Measurements from ENCODE around the gene DBN1. TPM values are rescaled to one million over a fixed set of nuclear protein-coding genes. Genes with fewer than 3 reads are reported as not detected.

Gene DBN1
- total RNA-seq, 3 donors from 2014 or later = 12.1 to 61.8 (median 17.2) TPM

DNA sequence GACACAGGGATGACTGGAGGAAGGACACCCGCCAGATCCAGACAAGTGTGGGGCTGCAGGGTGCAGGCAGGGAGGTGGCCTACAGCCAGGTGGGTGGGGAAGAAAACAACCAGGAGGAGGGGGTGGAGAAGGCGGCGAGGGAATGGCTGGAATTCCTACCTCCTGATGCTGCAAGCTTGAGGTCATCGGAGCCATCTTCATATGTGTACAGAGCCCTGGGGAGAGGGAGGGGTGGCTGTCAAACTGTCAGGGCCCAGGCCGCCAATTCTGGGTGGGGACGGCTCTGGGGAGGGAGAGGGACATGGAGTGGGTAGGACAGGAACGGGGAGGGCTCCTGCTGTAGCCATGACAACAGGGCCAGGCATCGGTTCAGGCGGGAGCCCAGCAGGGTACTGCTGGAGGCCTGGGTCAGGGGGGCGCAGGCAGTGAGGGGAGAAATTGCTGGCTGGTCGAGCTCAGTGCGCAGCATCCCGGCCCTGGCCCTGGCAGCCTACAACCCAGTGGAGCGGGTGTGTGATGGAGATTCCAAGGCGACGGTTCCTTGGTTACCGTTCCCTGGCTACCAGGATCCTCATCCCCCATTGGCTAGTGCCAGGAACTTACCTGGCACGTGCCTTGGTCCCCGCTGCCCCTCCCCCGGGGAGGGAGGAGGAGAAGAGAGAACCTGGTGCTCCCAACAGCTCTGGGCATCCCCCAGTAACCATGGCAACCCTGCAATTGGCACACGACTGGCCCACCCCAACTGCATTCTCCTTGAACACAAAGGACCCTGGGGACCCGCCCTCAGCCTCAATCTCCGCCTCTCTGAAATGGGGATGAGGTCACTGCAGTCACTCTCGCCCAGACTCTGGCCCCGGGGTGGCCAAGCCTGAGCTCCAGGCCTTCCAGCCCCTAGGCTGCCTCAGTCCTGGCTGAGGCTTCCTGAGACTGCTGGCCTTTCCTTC, 4.5 kb downstream of the DBN1 start:
- Histone ChIP-seq H3K36me3 (ENCODE audit: low read depth) (no peaks in the 10 kb centered on the region), H3K4me3 (no peak overlapping the region)
- no peak for ATAC-seq

DNA sequence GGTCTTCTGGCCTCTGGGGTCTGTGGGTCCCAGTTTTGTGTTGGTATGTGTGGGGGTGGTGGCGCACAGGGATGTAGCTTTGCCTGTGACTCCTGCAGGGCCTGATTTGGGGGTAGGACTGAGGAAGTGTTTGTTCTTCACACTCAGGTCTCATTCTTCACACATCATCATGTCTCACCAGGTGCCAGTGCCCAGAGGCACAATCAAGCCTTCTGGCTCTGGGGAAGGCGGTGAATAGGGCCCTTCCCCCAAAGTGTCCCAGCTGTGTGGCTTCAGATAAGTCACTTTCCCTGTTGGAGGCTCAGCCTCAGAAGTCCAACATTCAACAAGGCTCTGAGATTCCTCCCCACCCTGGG, 5.1 kb downstream of the DBN1 start:
- no peak for DNase-seq
- Histone ChIP-seq H3K36me3 (ENCODE audit: low read depth) (no peaks in the 10 kb centered on the region), H3K4me3 (no peak overlapping the region), H3K9me3 (no peaks in the 10 kb centered on the region), H3K4me1 (ENCODE audit: low read depth) (peaks cover 10% of the 10 kb centered on the region)
- intact Hi-C loops (cut with DNase I, micrococcal nuclease) = no loop called here
- TF ChIP-seq, protein P1, sequence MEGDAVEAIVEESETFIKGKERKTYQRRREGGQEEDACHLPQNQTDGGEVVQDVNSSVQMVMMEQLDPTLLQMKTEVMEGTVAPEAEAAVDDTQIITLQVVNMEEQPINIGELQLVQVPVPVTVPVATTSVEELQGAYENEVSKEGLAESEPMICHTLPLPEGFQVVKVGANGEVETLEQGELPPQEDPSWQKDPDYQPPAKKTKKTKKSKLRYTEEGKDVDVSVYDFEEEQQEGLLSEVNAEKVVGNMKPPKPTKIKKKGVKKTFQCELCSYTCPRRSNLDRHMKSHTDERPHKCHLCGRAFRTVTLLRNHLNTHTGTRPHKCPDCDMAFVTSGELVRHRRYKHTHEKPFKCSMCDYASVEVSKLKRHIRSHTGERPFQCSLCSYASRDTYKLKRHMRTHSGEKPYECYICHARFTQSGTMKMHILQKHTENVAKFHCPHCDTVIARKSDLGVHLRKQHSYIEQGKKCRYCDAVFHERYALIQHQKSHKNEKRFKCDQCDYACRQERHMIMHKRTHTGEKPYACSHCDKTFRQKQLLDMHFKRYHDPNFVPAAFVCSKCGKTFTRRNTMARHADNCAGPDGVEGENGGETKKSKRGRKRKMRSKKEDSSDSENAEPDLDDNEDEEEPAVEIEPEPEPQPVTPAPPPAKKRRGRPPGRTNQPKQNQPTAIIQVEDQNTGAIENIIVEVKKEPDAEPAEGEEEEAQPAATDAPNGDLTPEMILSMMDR (IDR thresholded peaks at IDR 0.05) = no peak
- no peak for ATAC-seq

More for the DNA sequence above, 4.5 kb downstream of the DBN1 start:
- peak in 2 of 3 donors; percentile 30 to 66 for DNase-seq
- H3K4me1 ChIP-seq (ENCODE audit: low read depth) = peaks cover 10% of the 10 kb centered on the region
- H3K9me3 ChIP-seq = no peaks in the 10 kb centered on the region
- TF ChIP-seq, protein P1 (IDR thresholded peaks at IDR 0.05) = no peak
- intact Hi-C loops (cut with DNase I, micrococcal nuclease) = no loop called here

DNA sequence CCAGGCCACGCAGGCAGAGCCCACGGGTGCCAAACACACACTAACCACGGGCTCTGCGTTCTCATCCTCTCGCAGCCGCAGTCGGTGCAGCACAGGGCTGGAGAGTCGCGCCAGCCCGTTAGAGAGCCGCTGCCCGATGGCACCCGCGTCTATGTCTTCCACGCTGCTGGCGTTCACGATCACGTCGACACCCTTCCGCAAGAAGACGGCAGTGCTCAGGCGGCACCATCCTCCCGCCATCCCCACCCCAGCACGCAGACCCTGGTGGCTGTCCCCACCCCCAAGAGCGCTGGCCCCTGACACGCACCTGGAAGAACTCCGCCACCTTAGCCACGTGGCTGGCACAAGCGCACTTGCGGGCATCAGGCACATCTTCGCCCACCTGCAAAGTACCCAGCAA, 6.0 kb downstream of the DBN1 start:
- TF ChIP-seq, protein P1 (IDR thresholded peaks at IDR 0.05) = no peak
- H3K4me3 ChIP-seq = no peak overlapping the region
- intact Hi-C loops (cut with DNase I, micrococcal nuclease) = no loop called here
- H3K9me3 ChIP-seq = no peaks in the 10 kb centered on the region
- ATAC-seq = no peak
- peak in 1 of 3 donors; percentile 44 for DNase-seq
- no peaks in the 10 kb centered on the region for H3K36me3 ChIP-seq (ENCODE audit: low read depth)
- H3K4me1 ChIP-seq (ENCODE audit: low read depth) = peaks cover 7% of the 10 kb centered on the region

DNA sequence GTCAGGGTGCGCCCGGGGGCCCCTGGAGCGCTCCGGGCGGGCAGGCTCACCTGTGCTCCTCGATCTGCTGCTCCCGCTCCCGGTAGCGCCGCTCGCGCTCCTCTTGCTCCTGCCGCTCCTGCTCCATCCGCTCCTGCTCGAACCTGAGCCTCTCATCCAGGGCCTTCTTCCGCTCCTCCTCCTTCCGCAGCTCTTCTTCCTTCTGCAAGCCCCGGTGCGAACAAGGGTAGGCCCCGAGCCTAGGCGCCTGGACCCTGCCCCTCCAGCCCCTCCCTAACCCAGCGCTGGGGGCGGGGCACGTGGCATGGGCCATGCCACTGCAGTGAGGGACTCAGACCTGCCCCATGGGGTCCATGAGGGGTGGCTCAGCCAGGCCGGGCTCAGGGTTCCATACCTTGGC, 6.6 kb downstream of the DBN1 start:
- intact Hi-C loops (cut with DNase I, micrococcal nuclease) = no loop called here
- ATAC-seq = no peak
- TF ChIP-seq, protein P1 (IDR thresholded peaks at IDR 0.05) = no peak
- no peak overlapping the region for H3K4me3 ChIP-seq
- DNase-seq = peak in 1 of 3 donors; percentile 43
- H3K36me3 ChIP-seq (ENCODE audit: low read depth) = no peaks in the 10 kb centered on the region
- peaks cover 3% of the 10 kb centered on the region for H3K4me1 ChIP-seq (ENCODE audit: low read depth)
- H3K9me3 ChIP-seq = no peaks in the 10 kb centered on the region

DNA sequence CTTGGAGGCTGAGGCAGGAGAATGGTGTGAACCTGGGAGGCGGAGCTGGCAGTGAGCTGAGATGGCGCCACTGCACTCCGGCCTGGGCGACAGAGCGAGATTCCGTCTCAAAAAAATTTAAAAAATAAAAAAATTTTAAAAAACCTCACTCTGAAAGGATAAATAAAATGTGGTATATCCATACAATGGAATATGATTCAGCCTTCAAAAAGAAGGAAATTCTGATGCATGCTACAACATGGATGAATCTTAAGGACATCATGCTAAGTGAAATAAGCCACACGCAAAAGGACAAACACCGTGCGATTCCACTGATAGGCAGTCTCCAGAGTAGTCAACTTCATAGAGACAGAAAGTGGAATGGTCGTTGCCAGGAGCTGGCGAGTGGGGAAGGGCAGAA, 8.4 kb downstream of the DBN1 start:
- H3K4me3 ChIP-seq = no peak overlapping the region
- TF ChIP-seq, protein P1 (IDR thresholded peaks at IDR 0.05) = no peak
- ATAC-seq = no peak
- H3K4me1 ChIP-seq (ENCODE audit: low read depth) = no peaks in the 10 kb centered on the region
- no peaks in the 10 kb centered on the region for H3K36me3 ChIP-seq (ENCODE audit: low read depth)
- no peaks in the 10 kb centered on the region for H3K9me3 ChIP-seq
- DNase-seq = no peak
- intact Hi-C loops (cut with DNase I, micrococcal nuclease) = no loop called here
